CD4-positive, alpha-beta T cell treated with Interleukin-4 for 4 hours (primary cell): ENCODE measurements around the gene KRT74.

Experiments used
- DNase-seq: peaks from one replicate; pipeline ENCODE4 v3.0.0-alpha.2; 2020

The KRT74 gene

DNA sequence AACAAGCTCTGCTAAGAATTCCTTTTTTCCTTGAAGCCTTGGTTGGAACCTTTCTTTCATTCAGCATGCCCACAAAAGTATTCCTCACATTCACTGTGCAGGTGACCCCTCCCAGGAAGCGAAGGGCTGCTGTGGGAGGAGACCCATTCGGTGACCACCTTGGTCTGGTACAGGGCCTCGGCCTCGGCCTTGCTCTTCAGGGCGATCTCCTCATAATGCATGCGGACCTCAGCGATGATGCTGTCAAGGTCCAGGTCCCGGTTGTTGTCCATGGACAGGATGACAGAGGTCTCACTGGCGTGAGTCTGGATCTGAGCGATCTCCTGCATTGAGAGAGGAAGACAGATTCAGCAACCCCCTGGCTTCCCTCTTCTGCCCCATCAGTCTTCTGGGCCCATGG is 3.1 kb downstream of the KRT74 start:
- DNase-seq, result no peak

- no peak for DNase-seq
Observed at GRCh38 chr12:52568111-52568510, 5.5 kb downstream of the KRT74 start.

- peak; percentile 84 for DNase-seq
Observed at GRCh38 chr12:52566847-52567291, 6.8 kb downstream of the KRT74 start.

DNA sequence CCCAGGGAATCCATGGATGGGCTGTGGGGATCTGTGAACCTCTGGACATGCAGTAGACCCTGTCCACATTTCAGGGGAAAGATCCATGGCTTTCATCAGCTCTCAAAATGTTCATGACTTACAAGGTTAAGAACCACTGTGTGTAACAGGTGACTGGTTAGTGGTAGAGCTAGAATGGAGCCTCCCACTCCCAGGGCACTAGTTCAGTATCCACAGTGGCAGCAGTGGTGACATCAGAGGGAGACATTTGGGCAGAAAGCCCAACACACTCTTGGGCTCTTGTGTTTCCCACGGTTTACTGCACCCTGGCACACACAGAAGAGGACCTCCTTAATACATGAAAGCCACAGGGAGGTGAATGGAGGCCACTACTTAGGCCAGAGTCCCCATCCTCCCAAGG is 9.1 kb downstream of the KRT74 start:
- DNase-seq, result no peak

DNA sequence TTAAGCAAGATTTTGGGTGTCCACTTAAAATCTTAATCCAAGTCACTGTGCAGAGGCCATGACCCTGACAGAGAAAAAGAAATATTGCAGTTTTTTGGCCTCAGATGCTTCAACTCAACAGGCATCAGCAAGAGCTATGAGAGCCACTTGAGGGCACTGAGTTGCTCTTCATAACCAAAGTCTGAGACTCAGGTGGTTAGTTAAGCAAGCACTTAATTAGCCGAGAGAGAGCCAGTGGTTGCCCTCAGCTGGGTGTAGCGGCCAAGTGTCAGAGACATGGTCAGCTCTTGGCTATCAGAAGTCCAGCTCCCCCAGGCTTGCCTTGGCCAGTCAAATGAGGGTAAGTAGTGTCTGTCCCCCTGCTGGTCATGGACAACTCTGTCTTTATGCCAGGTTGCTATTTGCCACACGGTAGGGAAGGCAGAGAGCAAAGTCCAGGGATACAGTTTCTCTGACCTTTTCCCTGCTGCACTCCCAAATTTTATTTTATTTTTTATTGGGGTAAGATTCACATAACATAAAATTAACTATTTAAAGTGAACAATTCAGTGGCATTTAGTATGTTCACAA is 11.7 kb downstream of the KRT74 start:
- DNase-seq, result no peak

DNA sequence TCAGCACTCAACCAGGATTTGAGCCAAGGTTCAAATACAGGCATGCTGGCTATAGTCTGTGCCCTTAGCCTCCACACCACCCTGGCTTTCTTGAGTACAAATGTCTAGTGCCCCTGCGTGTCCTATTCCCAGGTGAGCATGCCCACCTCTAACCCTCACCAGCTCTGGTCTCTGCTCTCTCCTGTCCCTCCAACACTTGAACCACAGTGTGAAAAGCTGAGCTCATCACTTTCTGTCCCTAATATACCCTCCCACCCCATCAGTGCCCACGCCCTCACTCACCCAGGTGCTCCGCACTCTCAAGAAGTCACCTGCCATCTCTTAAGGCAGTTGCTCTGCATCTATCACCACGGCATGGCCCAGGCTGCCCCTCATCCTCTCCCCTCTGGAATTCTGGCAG is 13.7 kb downstream of the KRT74 start:
- no peak for DNase-seq

DNA sequence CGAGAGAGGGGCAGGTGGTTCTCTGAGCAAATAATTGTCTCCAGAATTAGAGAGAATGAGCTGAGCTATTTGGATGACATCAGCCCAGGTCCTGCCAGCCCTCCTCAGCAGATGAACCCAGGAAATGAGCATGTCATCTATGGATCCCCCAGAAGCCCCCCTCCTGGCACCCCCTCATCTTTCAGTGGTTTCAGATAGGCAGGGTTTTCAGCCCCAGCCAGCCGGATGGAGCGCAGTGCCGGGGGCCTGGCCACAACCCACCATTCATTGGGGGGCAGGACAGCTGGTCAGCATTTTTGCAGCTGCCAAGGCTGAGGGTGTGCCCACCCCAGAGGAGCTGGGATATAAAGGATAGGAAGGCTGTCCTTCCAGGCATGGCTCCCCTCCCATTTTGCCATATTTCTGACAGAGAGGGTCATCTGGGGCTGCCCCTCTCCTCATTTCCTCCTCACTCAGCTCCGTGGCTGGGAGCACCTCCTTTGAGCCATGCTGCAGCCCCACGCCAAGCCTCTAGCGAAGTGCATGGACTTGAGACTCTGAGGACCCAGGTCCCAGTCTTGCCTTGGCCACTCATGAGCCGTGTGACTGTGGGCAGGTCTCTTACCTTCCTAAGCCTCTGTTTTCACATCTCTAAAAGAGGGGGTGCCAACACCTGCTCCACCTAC is 14.7 kb downstream of the KRT74 start:
- peak; percentile 4 for DNase-seq

- DNase-seq, result peak; percentile 22
Observed at GRCh38 chr12:52557476-52557875, 16.2 kb downstream of the KRT74 start.

DNA sequence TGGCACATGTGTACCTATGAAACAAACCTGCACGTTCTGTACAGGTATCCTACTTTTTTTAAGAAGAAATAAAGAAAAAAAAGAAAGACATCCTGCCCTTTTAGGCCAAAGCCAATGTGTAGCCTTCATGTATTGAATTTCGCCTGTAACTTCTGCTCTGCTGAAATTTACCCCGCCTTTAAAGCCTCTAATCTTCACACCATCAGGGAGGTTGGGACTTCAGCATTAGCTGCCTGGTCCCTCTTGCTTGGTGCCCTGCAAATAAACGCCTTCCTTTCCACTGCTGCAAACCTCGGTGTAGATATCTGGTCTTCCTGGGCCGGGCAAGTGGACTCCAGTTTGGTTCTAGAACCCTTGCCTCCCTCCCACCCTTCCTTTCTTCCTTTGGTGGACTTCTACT is 18.1 kb downstream of the KRT74 start:
- peak; percentile 36 for DNase-seq

GRCh38 chr12:52552681-52553195 is 20.9 kb downstream of the KRT74 start, which contains the start of gene KRT71:
TSS of gene KRT71 (minus strand) at chr12:52553145. CDS start at chr12:52553077, 68 bp downstream.
- no peak for DNase-seq

- DNase-seq, result no peak
Observed at GRCh38 chr12:52552055-52552454, 21.6 kb downstream of the KRT74 start.

DNA sequence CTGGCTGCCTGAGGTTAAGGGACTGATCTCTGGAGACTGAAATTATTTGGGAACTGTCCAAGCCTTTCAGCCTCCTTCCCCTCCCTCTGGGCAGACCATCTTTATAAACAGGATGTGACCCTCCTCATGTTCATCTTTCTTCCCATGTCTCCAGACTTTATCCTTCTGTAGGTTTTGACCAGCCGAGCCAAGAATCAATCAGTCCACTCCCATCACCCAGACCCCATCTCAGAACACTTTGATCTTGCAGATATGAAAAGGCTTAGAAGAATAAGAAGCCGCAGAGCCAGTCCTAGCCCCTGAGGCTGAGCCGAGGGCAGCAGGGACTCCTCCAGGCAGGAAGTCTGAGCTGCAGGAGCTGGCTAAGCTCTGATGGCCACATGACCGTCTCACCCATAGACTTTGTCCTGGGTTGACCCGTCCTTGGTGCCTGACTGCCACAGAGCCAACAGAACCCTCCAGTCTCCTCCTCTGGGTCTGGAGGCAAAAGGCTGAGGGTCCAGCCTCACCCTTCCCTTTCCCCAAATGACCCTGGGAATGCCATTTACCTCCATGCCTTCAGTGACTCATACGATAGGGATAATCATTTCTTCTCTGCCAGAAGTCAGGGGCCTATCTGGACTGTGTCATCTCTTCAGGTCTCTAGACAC is 22.3 kb downstream of the KRT74 start:
- no peak for DNase-seq

- no peak for DNase-seq
Observed at GRCh38 chr12:52546126-52546525, 27.5 kb downstream of the KRT74 start.

GRCh38 chr12:52543985-52544883 is 29.4 kb downstream of the KRT74 start:
- DNase-seq, result no peak

DNA sequence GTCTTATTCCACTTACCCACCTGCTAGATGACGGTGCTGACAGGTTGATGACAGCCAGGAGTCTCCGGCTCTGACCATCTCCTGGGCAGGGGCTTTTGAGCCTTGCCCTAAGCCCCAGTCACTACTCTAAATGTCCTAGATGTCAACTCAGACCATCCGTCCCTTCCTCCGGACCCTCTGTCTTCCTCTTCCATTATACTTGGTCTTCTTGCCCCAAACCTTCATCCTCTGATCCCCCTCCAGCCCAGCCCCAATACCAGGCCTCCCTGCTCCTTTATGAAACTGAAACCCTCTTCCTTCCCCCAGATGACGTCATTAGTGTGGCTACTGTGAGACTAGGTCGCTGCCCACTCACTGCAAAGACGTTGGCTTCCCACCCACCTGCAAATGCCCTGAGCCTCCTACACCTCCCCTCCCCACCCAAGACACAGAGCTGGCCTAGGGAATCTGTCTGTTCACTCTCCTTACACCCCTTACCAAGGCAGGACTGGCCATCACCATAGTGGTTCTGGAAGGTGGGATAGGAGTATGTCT is 30.8 kb downstream of the KRT74 start:
- no peak for DNase-seq

GRCh38 chr12:52542157-52542556 is 31.5 kb downstream of the KRT74 start:
- no peak for DNase-seq

GRCh38 chr12:52541709-52542108 is 31.9 kb downstream of the KRT74 start:
- DNase-seq, result no peak

GRCh38 chr12:52540531-52540930 is 33.1 kb downstream of the KRT74 start:
- no peak for DNase-seq

DNA sequence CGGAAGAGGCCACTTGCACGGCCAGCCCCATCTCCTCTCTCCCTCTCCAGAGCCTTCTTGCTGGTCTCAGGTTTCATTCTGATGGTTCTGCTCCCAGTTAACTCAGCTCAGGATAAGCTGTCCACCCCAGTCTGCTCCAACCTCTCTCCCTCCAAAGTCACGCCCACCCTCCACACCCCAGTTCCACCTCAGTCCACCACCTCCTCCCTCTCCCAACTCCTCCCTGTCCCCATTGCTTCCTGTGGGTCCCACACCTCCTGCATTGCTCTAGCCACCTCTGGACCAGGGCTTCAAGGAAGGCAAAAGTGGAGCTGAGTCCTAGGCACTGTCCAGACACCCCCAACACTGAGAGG is 33.8 kb downstream of the KRT74 start:
- DNase-seq, result no peak

GRCh38 chr12:52539083-52539820 is 34.4 kb downstream of the KRT74 start:
- no peak for DNase-seq

GRCh38 chr12:52537101-52537500 is 36.5 kb downstream of the KRT74 start:
- no peak for DNase-seq

DNA sequence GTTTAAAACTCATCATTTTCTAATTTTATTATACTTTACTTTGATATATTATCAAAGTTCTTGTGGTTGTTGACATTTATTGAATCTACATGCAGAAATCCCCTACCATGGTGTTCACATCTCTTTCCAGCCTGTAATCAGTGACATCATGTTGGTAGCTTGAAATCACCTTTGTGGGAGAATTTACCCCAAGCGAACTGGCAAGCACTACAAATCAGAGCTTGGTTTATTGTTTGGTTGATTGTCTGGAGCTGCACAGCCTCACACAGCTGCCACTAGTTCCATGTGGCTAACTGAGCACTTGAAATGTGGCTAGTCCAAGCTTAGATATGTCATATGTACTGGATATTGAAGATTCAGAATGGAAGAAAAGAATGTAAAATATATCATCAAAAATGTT is 38.1 kb downstream of the KRT74 start:
- no peak for DNase-seq
